GM12872 (cell line): ENCODE results near the gene TIAM1.

Source experiments
- CTCF ChIP-seq: IDR thresholded peaks from 3 replicates; pipeline ENCODE4 v1.5.1; 2011; ENCODE audit warnings: low read depth, mild to moderate bottlenecking, low read length, moderate library complexity; ENCODE audit not compliant: insufficient read depth

Gene TIAM1

GRCh38 chr21:31078216-31078615 lies 265.8 kb downstream of the TIAM1 start:
- TF ChIP-seq CTCF = no peak

- no peak for TF ChIP-seq CTCF
These were observed 268.2 kb downstream of the TIAM1 start for GRCh38 chr21:31075848-31076247.

- no peak for TF ChIP-seq CTCF
These were observed 271.5 kb downstream of the TIAM1 start for GRCh38 chr21:31072533-31072932.
